Spleen (tissue), 11 donors: ENCODE measurements around the gene SLC8A3. TPM values are rescaled to one million over a fixed set of nuclear protein-coding genes. Genes with fewer than 3 reads are reported as not detected.

Experiments used
- DNase-seq: peaks from one replicate; pipeline ENCODE4 v3.0.0-alpha.2; 2020
- H3K27ac ChIP-seq, 8 donors: fragments of 200-600 bp; sonication (generic) in 7 of 8; 1 replicate in 4 of 8; 2 replicates in 4 of 8; pipeline versions ENCODE4 v1.5.0 to v1.8.0; 2016 to 2021; ENCODE audit warnings: inconsistent platforms in 4 of 8, mild to moderate bottlenecking in 4 of 8, moderate library complexity in 1 of 8
- H3K27me3 ChIP-seq, 7 donors: fragments of 200-600 bp; sonication (generic) in 6 of 7; replicated peaks in 1 of 7; 1 replicate in 4 of 7; 2 replicates in 3 of 7; pipeline versions ENCODE4 v1.5.0 to v1.8.0; 2016 to 2021; ENCODE audit warnings: inconsistent platforms in 3 of 7, mild to moderate bottlenecking in 1 of 7
- H3K36me3 ChIP-seq, 6 donors: fragments of 200-600 bp; sonication (generic) in 5 of 6; 1 replicate in 4 of 6; 2 replicates in 2 of 6; pipeline versions ENCODE4 v1.5.0 to v1.8.0; 2016 to 2021; ENCODE audit warnings: inconsistent platforms in 2 of 6
- H3K4me1 ChIP-seq, 6 donors: fragments of 200-600 bp; sonication (generic) in 5 of 6; 1 replicate in 3 of 6; 2 replicates in 3 of 6; pipeline versions ENCODE4 v1.5.0 to v1.8.0; 2016 to 2021; ENCODE audit warnings: inconsistent platforms in 3 of 6
- H3K4me3 ChIP-seq, 8 donors: fragments of 200-600 bp; sonication (generic) in 7 of 8; 1 replicate in 4 of 8; 2 replicates in 4 of 8; pipeline versions ENCODE4 v1.5.0 to v1.8.0; 2016 to 2021; ENCODE audit warnings: inconsistent platforms in 4 of 8, mild to moderate bottlenecking in 4 of 8, moderate library complexity in 2 of 8
- H3K9me3 ChIP-seq, 8 donors: fragments of 200-600 bp; sonication (generic) in 7 of 8; 1 replicate in 4 of 8; 2 replicates in 4 of 8; pipeline versions ENCODE4 v1.5.0 to v1.8.0; 2016 to 2021; ENCODE audit warnings: inconsistent platforms in 4 of 8
- POLR2A ChIP-seq, 3 donors: fragments of 450-650 bp; IDR thresholded peaks; one replicate each; pipeline ENCODE4 v1.5.1; 2017; ENCODE audit warnings: antibody characterized with exemption in 3 of 3, mild to moderate bottlenecking in 1 of 3
- POLR2AphosphoS5 ChIP-seq, 3 donors: sonication (generic); formaldehyde crosslinking; IDR thresholded peaks; one replicate each; pipeline ENCODE4 v1.5.1; 2017; ENCODE audit warnings: antibody characterized with exemption in 3 of 3
- WGBS, 5 donors: extraction: QIAGEN DNeasy Blood & Tissue Kit in 3 of 5; methylation state at CpG; one replicate each; pipeline versions ENCODE4 v1.1.5 to v1.1.7; 2013 to 2018; 5-methylcytosine and 5-hydroxymethylcytosine counted together
- intact Hi-C: fragments of 100-400 bp; cut with DNase I; formaldehyde crosslinking; loops from one replicate; pipeline ENCODE4 v1.15.0; 2023; ENCODE audit warnings: low total_unique reads
- polyA plus RNA-seq, 3 donors: library from polyadenylated mRNA; stranded (reverse); fragments of 200-250 nt; gene quantifications; one replicate each; pipeline ENCODE4 v1.2.1, GENCODE V29; 2013
- total RNA-seq, 7 donors: library from RNA; depleted of rRNA in 3 of 7; stranded (reverse); fragments of >200 nt in 3 of 7; fragmentation: NEBNext Ultra II Directional in 4 of 7; extraction: Animal tissue kit (Norgen Biotek cat#: 25700) in 4 of 7; gene quantifications; one replicate each; pipeline versions ENCODE4 v1.1.0 to v1.2.1, GENCODE V29; 2016 to 2021
- TF ChIP-seq, protein P1 (sequence below), 11 experiments: fragments of 200-600 bp in 7 of 11; fragments of 450-650 bp in 4 of 11; sonication (generic) in 4 of 11; IDR thresholded peaks in 8 of 11; conservative IDR thresholded peaks in 3 of 11; 1 replicate in 7 of 11; 2 replicates in 4 of 11; pipeline versions ENCODE4 v1.4.0 to v1.8.0; 2016 to 2021; ENCODE audit warnings: antibody characterized with exemption in 11 of 11, inconsistent platforms in 4 of 11, mild to moderate bottlenecking in 1 of 11
- donor health status: healthy with polysubstance abuse.
- donor health status: DM: no; HTN: no; CAD: no; lungs with moderate emphysema.
- donor health status: DM: no; HTN: no; CAD: no.
- donor health status: Bipolar disorder and iron deficiency.
- donor health status: healthy.
- donor health status: DM: no; HTN: no; CAD: no.
- donor health status: DM: yes; HTN: yes; CAD: no.

Gene SLC8A3
- total and polyA plus RNA-seq, 10 donors: 0.19 to 0.52 (median 0.33) TPM; not detected in 3

- Histone ChIP-seq H3K36me3 (no peaks in the 10 kb centered on the region), H3K27ac (no peak overlapping the region), H3K4me1 (no peaks in the 10 kb centered on the region), H3K4me3 (no peak overlapping the region), H3K9me3 (no peaks in the 10 kb centered on the region), H3K27me3 (no peaks in the 10 kb centered on the region)
- WGBS, 5 donors: 52 to 59% (median 56%) methylated on average over 6 of the region's 6 CpGs
- no peak for DNase-seq
- intact Hi-C loops: no loop called here
- TF ChIP-seq POLR2A (IDR thresholded peaks at IDR 0.05) (no peak), POLR2AphosphoS5 (IDR thresholded peaks at IDR 0.05) (no peak)
- TF ChIP-seq, protein P1, sequence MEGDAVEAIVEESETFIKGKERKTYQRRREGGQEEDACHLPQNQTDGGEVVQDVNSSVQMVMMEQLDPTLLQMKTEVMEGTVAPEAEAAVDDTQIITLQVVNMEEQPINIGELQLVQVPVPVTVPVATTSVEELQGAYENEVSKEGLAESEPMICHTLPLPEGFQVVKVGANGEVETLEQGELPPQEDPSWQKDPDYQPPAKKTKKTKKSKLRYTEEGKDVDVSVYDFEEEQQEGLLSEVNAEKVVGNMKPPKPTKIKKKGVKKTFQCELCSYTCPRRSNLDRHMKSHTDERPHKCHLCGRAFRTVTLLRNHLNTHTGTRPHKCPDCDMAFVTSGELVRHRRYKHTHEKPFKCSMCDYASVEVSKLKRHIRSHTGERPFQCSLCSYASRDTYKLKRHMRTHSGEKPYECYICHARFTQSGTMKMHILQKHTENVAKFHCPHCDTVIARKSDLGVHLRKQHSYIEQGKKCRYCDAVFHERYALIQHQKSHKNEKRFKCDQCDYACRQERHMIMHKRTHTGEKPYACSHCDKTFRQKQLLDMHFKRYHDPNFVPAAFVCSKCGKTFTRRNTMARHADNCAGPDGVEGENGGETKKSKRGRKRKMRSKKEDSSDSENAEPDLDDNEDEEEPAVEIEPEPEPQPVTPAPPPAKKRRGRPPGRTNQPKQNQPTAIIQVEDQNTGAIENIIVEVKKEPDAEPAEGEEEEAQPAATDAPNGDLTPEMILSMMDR (IDR thresholded peaks at IDR 0.05 in 8 of 11, conservative IDR thresholded peaks at IDR 0.05 in 3 of 11): no peak
Measured at GRCh38 chr14:70008284-70009262, 180.2 kb downstream of the SLC8A3 start.

- H3K4me1 ChIP-seq: no peaks in the 10 kb centered on the region
- H3K27me3 ChIP-seq: no peaks in the 10 kb centered on the region
- DNase-seq: no peak
- 68 to 86% (median 77%) methylated on average over 6 of the region's 6 CpGs for WGBS, 5 donors
- TF ChIP-seq POLR2AphosphoS5 (IDR thresholded peaks at IDR 0.05) (no peak), POLR2A (IDR thresholded peaks at IDR 0.05) (no peak)
- TF ChIP-seq, protein P1 (IDR thresholded peaks at IDR 0.05 in 8 of 11, conservative IDR thresholded peaks at IDR 0.05 in 3 of 11): no peak
- no peaks in the 10 kb centered on the region for H3K9me3 ChIP-seq
- H3K4me3 ChIP-seq: no peak overlapping the region
- intact Hi-C loops: no loop called here
- H3K36me3 ChIP-seq: no peaks in the 10 kb centered on the region
- no peak overlapping the region for H3K27ac ChIP-seq
Measured at GRCh38 chr14:70006699-70007098, 182.1 kb downstream of the SLC8A3 start.

GRCh38 chr14:70005281-70005805, 183.4 kb downstream of the SLC8A3 start:
- Histone ChIP-seq H3K36me3 (no peaks in the 10 kb centered on the region), H3K4me1 (no peaks in the 10 kb centered on the region), H3K4me3 (no peak overlapping the region), H3K27ac (no peak overlapping the region), H3K27me3 (no peaks in the 10 kb centered on the region), H3K9me3 (no peaks in the 10 kb centered on the region)
- intact Hi-C loops: no loop called here
- WGBS, 5 donors: 85 to 89% (median 89%) methylated on average over 5 of the region's 5 CpGs
- TF ChIP-seq POLR2AphosphoS5 (IDR thresholded peaks at IDR 0.05): no peak
- TF ChIP-seq POLR2A (IDR thresholded peaks at IDR 0.05): no peak
- TF ChIP-seq, protein P1 (IDR thresholded peaks at IDR 0.05 in 8 of 11, conservative IDR thresholded peaks at IDR 0.05 in 3 of 11): no peak
- no peak for DNase-seq

GRCh38 chr14:70004791-70005190, 184.0 kb downstream of the SLC8A3 start:
- 66 to 81% (median 73%) methylated on average over 2 of the region's 2 CpGs for WGBS, 5 donors

More at GRCh38 chr14:70004791-70005190, 184.0 kb downstream of the SLC8A3 start:
- TF ChIP-seq POLR2AphosphoS5 (IDR thresholded peaks at IDR 0.05) (no peak), POLR2A (IDR thresholded peaks at IDR 0.05) (no peak)
- TF ChIP-seq, protein P1 (IDR thresholded peaks at IDR 0.05 in 8 of 11, conservative IDR thresholded peaks at IDR 0.05 in 3 of 11): no peak
- H3K36me3 ChIP-seq: no peaks in the 10 kb centered on the region
- no peak overlapping the region for H3K4me3 ChIP-seq
- intact Hi-C loops: no loop called here
- no peaks in the 10 kb centered on the region for H3K9me3 ChIP-seq
- H3K27ac ChIP-seq: no peak overlapping the region
- no peaks in the 10 kb centered on the region for H3K4me1 ChIP-seq
- no peak for DNase-seq
- H3K27me3 ChIP-seq: no peaks in the 10 kb centered on the region
